ENCODE results near the gene LRMDA. TPM values are rescaled to one million over a fixed set of nuclear protein-coding genes. Genes with fewer than 3 reads are reported as not detected.
A peak's percentile ranks its signal among the peaks of the same experiment; 100 is the strongest.

LRMDA gene
- total and polyA plus RNA-seq, 2 of the 13 experiments (the other 11 are each of a cell fraction or from before 2014, with no cell fraction given) = 13.4 to 22.0 TPM

DNA sequence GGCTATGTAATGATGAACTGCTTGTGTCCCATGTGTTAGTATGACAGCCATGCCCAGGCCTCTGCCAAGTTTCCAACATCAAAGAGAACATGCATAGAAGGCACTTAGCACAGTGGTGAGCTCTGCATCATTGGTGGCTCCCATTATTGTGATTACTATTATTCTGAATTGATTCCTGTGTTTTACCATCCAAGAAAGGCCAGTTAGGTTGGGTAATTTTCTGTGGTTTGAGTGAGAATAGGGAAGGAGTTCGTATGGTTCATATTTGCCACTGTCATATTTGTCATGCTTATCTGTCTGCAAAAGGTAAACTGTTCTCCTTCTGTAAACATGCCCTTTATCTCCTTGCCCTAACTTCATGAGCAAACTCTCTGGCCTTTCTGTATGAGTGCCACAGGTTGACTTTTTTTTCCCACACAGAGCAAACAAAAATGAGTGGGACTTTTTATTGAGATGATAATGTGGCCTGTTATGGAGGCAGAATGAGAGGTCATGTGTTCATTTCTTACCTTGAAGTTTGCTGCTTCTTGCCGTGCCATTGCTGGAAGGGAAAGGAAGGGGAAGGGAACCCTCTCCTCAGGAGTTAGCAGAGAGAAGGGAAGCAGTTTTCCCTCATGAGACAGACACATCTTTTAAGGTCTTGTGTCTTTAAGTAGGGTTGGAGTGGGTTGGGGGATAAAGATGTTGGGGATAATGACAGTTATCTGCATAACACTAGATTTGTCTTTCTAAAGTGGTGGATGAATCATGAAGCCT lies 301.9 kb downstream of the LRMDA start (continued):
- TF ChIP-seq HNF1B (CRISPR knock-in tag; IDR thresholded peaks at IDR 0.05) = peak; percentile 84
- TF ChIP-seq ZNF136 (CRISPR knock-in tag; IDR thresholded peaks at IDR 0.05; ENCODE audit: low read depth) = peak; percentile 54; the same call in 1 of the 2 replicates
- TF ChIP-seq ZBTB4 (CRISPR knock-in tag; IDR thresholded peaks at IDR 0.05; ENCODE audit: borderline replicate concordance) = no peak
- TF ChIP-seq YEATS2 (CRISPR knock-in tag; IDR thresholded peaks at IDR 0.05; ENCODE audit: borderline replicate concordance) = no peak; the same call in 1 of the 2 replicates
- TF ChIP-seq, protein P1, sequence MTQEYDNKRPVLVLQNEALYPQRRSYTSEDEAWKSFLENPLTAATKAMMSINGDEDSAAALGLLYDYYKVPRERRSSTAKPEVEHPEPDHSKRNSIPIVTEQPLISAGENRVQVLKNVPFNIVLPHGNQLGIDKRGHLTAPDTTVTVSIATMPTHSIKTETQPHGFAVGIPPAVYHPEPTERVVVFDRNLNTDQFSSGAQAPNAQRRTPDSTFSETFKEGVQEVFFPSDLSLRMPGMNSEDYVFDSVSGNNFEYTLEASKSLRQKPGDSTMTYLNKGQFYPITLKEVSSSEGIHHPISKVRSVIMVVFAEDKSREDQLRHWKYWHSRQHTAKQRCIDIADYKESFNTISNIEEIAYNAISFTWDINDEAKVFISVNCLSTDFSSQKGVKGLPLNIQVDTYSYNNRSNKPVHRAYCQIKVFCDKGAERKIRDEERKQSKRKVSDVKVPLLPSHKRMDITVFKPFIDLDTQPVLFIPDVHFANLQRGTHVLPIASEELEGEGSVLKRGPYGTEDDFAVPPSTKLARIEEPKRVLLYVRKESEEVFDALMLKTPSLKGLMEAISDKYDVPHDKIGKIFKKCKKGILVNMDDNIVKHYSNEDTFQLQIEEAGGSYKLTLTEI (CRISPR knock-in tag; conservative IDR thresholded peaks at IDR 0.05) = no peak
- no peak for TF ChIP-seq ZNF674 (CRISPR knock-in tag; IDR thresholded peaks at IDR 0.05; ENCODE audit: low read depth)
- TF ChIP-seq ZNF569 (CRISPR knock-in tag; IDR thresholded peaks at IDR 0.05; ENCODE audit: borderline replicate concordance) = no peak
- TF ChIP-seq NR3C1 (CRISPR knock-in tag; IDR thresholded peaks at IDR 0.05) = no peak
- TF ChIP-seq CERS6 (CRISPR knock-in tag; IDR thresholded peaks at IDR 0.05) = no peak
- TF ChIP-seq, protein P2, sequence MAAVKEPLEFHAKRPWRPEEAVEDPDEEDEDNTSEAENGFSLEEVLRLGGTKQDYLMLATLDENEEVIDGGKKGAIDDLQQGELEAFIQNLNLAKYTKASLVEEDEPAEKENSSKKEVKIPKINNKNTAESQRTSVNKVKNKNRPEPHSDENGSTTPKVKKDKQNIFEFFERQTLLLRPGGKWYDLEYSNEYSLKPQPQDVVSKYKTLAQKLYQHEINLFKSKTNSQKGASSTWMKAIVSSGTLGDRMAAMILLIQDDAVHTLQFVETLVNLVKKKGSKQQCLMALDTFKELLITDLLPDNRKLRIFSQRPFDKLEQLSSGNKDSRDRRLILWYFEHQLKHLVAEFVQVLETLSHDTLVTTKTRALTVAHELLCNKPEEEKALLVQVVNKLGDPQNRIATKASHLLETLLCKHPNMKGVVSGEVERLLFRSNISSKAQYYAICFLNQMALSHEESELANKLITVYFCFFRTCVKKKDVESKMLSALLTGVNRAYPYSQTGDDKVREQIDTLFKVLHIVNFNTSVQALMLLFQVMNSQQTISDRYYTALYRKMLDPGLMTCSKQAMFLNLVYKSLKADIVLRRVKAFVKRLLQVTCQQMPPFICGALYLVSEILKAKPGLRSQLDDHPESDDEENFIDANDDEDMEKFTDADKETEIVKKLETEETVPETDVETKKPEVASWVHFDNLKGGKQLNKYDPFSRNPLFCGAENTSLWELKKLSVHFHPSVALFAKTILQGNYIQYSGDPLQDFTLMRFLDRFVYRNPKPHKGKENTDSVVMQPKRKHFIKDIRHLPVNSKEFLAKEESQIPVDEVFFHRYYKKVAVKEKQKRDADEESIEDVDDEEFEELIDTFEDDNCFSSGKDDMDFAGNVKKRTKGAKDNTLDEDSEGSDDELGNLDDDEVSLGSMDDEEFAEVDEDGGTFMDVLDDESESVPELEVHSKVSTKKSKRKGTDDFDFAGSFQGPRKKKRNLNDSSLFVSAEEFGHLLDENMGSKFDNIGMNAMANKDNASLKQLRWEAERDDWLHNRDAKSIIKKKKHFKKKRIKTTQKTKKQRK (IDR thresholded peaks at IDR 0.05; ENCODE audit: low read length) = no peak
- TF ChIP-seq, protein P3, sequence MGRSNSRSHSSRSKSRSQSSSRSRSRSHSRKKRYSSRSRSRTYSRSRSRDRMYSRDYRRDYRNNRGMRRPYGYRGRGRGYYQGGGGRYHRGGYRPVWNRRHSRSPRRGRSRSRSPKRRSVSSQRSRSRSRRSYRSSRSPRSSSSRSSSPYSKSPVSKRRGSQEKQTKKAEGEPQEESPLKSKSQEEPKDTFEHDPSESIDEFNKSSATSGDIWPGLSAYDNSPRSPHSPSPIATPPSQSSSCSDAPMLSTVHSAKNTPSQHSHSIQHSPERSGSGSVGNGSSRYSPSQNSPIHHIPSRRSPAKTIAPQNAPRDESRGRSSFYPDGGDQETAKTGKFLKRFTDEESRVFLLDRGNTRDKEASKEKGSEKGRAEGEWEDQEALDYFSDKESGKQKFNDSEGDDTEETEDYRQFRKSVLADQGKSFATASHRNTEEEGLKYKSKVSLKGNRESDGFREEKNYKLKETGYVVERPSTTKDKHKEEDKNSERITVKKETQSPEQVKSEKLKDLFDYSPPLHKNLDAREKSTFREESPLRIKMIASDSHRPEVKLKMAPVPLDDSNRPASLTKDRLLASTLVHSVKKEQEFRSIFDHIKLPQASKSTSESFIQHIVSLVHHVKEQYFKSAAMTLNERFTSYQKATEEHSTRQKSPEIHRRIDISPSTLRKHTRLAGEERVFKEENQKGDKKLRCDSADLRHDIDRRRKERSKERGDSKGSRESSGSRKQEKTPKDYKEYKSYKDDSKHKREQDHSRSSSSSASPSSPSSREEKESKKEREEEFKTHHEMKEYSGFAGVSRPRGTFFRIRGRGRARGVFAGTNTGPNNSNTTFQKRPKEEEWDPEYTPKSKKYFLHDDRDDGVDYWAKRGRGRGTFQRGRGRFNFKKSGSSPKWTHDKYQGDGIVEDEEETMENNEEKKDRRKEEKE (IDR thresholded peaks at IDR 0.05) = no peak
- TF ChIP-seq ZNF788 (CRISPR knock-in tag; IDR thresholded peaks at IDR 0.05; ENCODE audit: borderline replicate concordance) = no peak
- TF ChIP-seq KLF12 (CRISPR knock-in tag; IDR thresholded peaks at IDR 0.05; ENCODE audit: borderline replicate concordance) = peak; percentile 26; the same call in 1 of the 2 replicates

Measured in HepG2 (cell line).